Neural progenitor cell (in vitro differentiated cells): ENCODE data around the gene RBP4. TPM values are rescaled to one million over a fixed set of nuclear protein-coding genes. Genes with fewer than 3 reads are reported as not detected.

Experiments used
- DNase-seq: peaks from one replicate; pipeline ENCODE4 v3.0.0-alpha.2; 2016; ENCODE audit warnings: low spot score
- H2AFZ ChIP-seq: fragments of 200-600 bp; sonication (generic); replicated peaks from 2 replicates; pipeline ENCODE4 v1.6.1; 2016; ENCODE audit warnings: antibody characterized with exemption
- H3F3A ChIP-seq: fragments of 200-600 bp; sonication (generic); 2 replicates; pipeline ENCODE4 v1.6.1; 2016; ENCODE audit warnings: antibody characterized with exemption, low read depth
- H3K27ac ChIP-seq: fragments of 200-600 bp; sonication (generic); 2 replicates; pipeline ENCODE4 v1.5.1; 2016; ENCODE audit warnings: mild to moderate bottlenecking
- H3K27me3 ChIP-seq: fragments of 200-600 bp; sonication (generic); 2 replicates; pipeline ENCODE4 v1.6.1; 2016; ENCODE audit warnings: mild to moderate bottlenecking, moderate library complexity
- H3K36me3 ChIP-seq: fragments of 200-600 bp; sonication (generic); 2 replicates; pipeline ENCODE4 v1.5.1; 2016
- H3K4me1 ChIP-seq: fragments of 200-600 bp; sonication (generic); 2 replicates; pipeline ENCODE4 v1.6.1; 2016; ENCODE audit warnings: mixed run types
- H3K4me2 ChIP-seq: fragments of 200-600 bp; sonication (generic); 2 replicates; pipeline ENCODE4 v1.6.1; 2016
- H3K4me3 ChIP-seq: fragments of 200-600 bp; sonication (generic); 2 replicates; pipeline ENCODE4 v1.5.1; 2016
- H3K79me2 ChIP-seq: fragments of 200-600 bp; sonication (generic); 2 replicates; pipeline ENCODE4 v1.6.1; 2016; ENCODE audit warnings: low read depth
- H3K9ac ChIP-seq: fragments of 200-600 bp; sonication (generic); 2 replicates; pipeline ENCODE4 v1.6.1; 2016
- H3K9me3 ChIP-seq: fragments of 200-600 bp; sonication (generic); 2 replicates; pipeline ENCODE4 v1.5.1; 2016; ENCODE audit warnings: low read depth
- H4K20me1 ChIP-seq: fragments of 200-600 bp; sonication (generic); 2 replicates; pipeline ENCODE4 v1.6.1; 2016; ENCODE audit warnings: low read depth
- H3K27ac Mint-ChIP-seq: 3 replicates; pipeline ENCODE4 v1.8.0; 2021; ENCODE audit warnings: mixed read lengths
- H3K27me3 Mint-ChIP-seq: 2 replicates; pipeline ENCODE4 v1.8.0; 2022; ENCODE audit warnings: low read depth, mild to moderate bottlenecking, inconsistent platforms, moderate library complexity, mixed read lengths; ENCODE audit not compliant: insufficient read depth
- H3K36me3 Mint-ChIP-seq: 3 replicates; pipeline ENCODE4 v1.8.0; 2021; ENCODE audit warnings: mixed read lengths
- H3K4me1 Mint-ChIP-seq: 3 replicates; pipeline ENCODE4 v1.8.0; 2021; ENCODE audit warnings: mixed read lengths
- H3K4me3 Mint-ChIP-seq: 3 replicates; pipeline ENCODE4 v1.8.0; 2021; ENCODE audit warnings: mild to moderate bottlenecking, moderate library complexity, mixed read lengths
- H3K9me3 Mint-ChIP-seq: 3 replicates; pipeline ENCODE4 v1.8.0; 2020; ENCODE audit warnings: mixed read lengths
- CTCF ChIP-seq: fragments of 200-600 bp; sonication (generic); IDR thresholded peaks from 2 replicates; pipeline ENCODE4 v1.5.1; 2017; ENCODE audit warnings: antibody characterized with exemption, mild to moderate bottlenecking
- EZH2 ChIP-seq: fragments of 200-600 bp; sonication (generic); IDR thresholded peaks from 2 replicates; pipeline ENCODE4 v1.6.1; 2017; ENCODE audit warnings: antibody characterized with exemption, mild to moderate bottlenecking, moderate library complexity
- EZH2phosphoT487 ChIP-seq: fragments of 200-600 bp; sonication (generic); IDR thresholded peaks from 2 replicates; pipeline ENCODE4 v1.6.1; 2017; ENCODE audit warnings: antibody characterized with exemption
- total RNA-seq: library from RNA; depleted of rRNA; stranded (reverse); fragments of >200 nt; gene quantifications from 2 replicates; pipeline ENCODE4 v1.2.3, GENCODE V29; 2015; ENCODE audit warnings: low replicate concordance

RBP4 gene
- total RNA-seq, 1 donor from 2014 or later, result 0.28 TPM

DNA sequence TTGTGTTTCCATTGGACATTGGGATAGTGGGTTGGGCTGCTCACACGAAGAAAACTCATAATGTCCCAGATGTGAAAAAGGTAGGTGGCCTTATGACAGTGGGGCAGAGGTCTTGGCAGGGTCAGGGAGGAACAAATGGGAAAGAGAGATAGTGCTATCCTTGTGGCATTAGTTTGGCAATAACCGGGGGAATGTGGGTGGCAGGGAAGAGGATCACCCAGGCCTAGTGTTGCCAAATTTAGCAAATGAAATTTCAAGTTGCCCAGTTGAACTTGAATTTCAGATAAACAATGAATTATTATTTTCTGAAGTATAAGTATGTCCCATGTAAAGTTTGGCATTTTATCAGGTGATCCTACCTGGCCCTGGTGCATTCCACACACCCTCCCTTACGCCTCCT lies 12.1 kb upstream of the RBP4 start:
- peaks cover 19% of the 10 kb centered on the region for H3K4me1 ChIP-seq
- H2AFZ ChIP-seq, result no peak overlapping the region
- H3K9me3 ChIP-seq, result no peaks in the 10 kb centered on the region
- no peaks in the 10 kb centered on the region for H3K36me3 ChIP-seq
- H3K79me2 ChIP-seq, result no peaks in the 10 kb centered on the region
- no peak for DNase-seq
- no peak overlapping the region for H3K4me3 ChIP-seq
- H3K4me2 ChIP-seq, result no peak overlapping the region
- no peak for TF ChIP-seq EZH2
- no peak for TF ChIP-seq EZH2phosphoT487
- TF ChIP-seq CTCF, result no peak
- Mint-ChIP-seq H3K9me3 (no peaks in the 10 kb centered on the region), H3K27me3 (peaks cover 4% of the 10 kb centered on the region), H3K4me1 (peaks cover 24% of the 10 kb centered on the region), H3K36me3 (no peaks in the 10 kb centered on the region), H3K27ac (no peak overlapping the region), H3K4me3 (no peak overlapping the region)
- no peaks in the 10 kb centered on the region for H3F3A ChIP-seq
- no peak overlapping the region for H3K27ac ChIP-seq
- H4K20me1 ChIP-seq, result no peaks in the 10 kb centered on the region
- no peak overlapping the region for H3K9ac ChIP-seq
- H3K27me3 ChIP-seq, result no peaks in the 10 kb centered on the region

- H3K27me3 Mint-ChIP-seq, result peaks cover 4% of the 10 kb centered on the region
- H3K4me1 ChIP-seq, result peaks cover 13% of the 10 kb centered on the region
- no peaks in the 10 kb centered on the region for H3K36me3 ChIP-seq
- no peak for DNase-seq
- H3K9me3 Mint-ChIP-seq, result no peaks in the 10 kb centered on the region
- H4K20me1 ChIP-seq, result no peaks in the 10 kb centered on the region
- no peak within 1 kb of the TSS for H3K9ac ChIP-seq
- H3K27ac Mint-ChIP-seq, result no peak within 1 kb of the TSS
- H3K9me3 ChIP-seq, result no peaks in the 10 kb centered on the region
- no peak within 1 kb of the TSS for H3K4me3 Mint-ChIP-seq
- no peak within 1 kb of the TSS for H3K4me3 ChIP-seq
- no peaks in the 10 kb centered on the region for H3K79me2 ChIP-seq
- TF ChIP-seq EZH2, result no peak
- TF ChIP-seq EZH2phosphoT487, result no peak
- TF ChIP-seq CTCF, result no peak
- no peak within 1 kb of the TSS for H3K4me2 ChIP-seq
- H3K27me3 ChIP-seq, result no peaks in the 10 kb centered on the region
- no peaks in the 10 kb centered on the region for H3K36me3 Mint-ChIP-seq
- no peaks in the 10 kb centered on the region for H3F3A ChIP-seq
- H3K4me1 Mint-ChIP-seq, result peaks cover 17% of the 10 kb centered on the region
- H3K27ac ChIP-seq, result no peak within 1 kb of the TSS
- no peak within 1 kb of the TSS for H2AFZ ChIP-seq
Measured at GRCh38 chr10:93612311-93612710, 11.3 kb upstream of the RBP4 start, which contains the start of gene PDE6C. PDE6C (plus strand) TSS chr10:93612537; CDS start chr10:93612726, 189 bp downstream.

DNA sequence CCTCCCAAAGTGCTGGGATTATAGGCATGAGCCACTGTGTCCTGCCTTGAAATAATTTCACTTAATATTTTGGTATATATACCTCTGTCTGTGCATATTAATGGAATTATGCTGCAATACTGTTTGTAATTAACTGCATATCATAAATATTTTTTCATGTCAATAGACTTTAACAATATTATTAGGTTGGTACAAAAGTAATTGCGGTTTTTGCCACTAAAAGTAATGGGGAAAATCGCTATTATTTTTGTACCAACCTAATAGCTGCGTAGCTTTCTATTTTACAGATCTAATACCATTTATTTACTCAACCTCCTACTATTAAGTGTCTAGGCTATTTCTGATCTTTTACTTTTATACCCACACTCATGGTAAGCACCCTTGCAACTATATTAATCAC lies 7.4 kb upstream of the RBP4 start:
- Histone ChIP-seq H3K9ac (no peak overlapping the region), H3K27me3 (peaks cover 32% of the 10 kb centered on the region), H3K27ac (no peak overlapping the region), H3K4me1 (no peaks in the 10 kb centered on the region), H4K20me1 (no peaks in the 10 kb centered on the region), H3K79me2 (no peaks in the 10 kb centered on the region), H3K4me2 (no peak overlapping the region), H3K4me3 (no peak overlapping the region), H3K36me3 (no peaks in the 10 kb centered on the region), H2AFZ (no peak overlapping the region), H3F3A (no peaks in the 10 kb centered on the region), H3K9me3 (no peaks in the 10 kb centered on the region)
- no peak for TF ChIP-seq EZH2phosphoT487
- no peak for TF ChIP-seq EZH2
- no peak for TF ChIP-seq CTCF
- H3K27me3 Mint-ChIP-seq, result peaks cover 17% of the 10 kb centered on the region
- no peaks in the 10 kb centered on the region for H3K36me3 Mint-ChIP-seq
- no peak overlapping the region for H3K4me3 Mint-ChIP-seq
- peaks cover 9% of the 10 kb centered on the region for H3K4me1 Mint-ChIP-seq
- no peak for DNase-seq
- H3K27ac Mint-ChIP-seq, result no peak overlapping the region
- H3K9me3 Mint-ChIP-seq, result peaks cover 2% of the 10 kb centered on the region
